K562 (cell line): ENCODE data around the gene PDIA5. TPM values are rescaled to one million over a fixed set of nuclear protein-coding genes. Genes with fewer than 3 reads are reported as not detected.
A peak's percentile ranks its signal among the peaks of the same experiment; 100 is the strongest.

ENCODE experiments used
- ATAC-seq: fragments of 200-7000 bp; cut with Tn5 transposase; 3 replicates; pipeline ENCODE4 v1.9.1; 2020; ENCODE audit warnings: moderate library complexity
- BruUV-seq: library from RNA; stranded (reverse); fragments of 400-500 nt; replicated peaks from 2 replicates; lab custom pipeline; 2021; lab: Mats Ljungman, UMichigan
- CTCF ChIA-PET: fragments of 300-600 bp; formaldehyde crosslinking; extraction: SDS; loops from one replicate; lab custom pipeline; 2021; ENCODE audit warnings: low intra/inter-chr PET ratio; lab: Yijun Ruan, JAX
- POLR2A ChIA-PET: fragments of 300-600, 350-650 bp; sonication (Branson Sonifier 250); formaldehyde crosslinking; extraction: SDS; loops from one replicate; lab custom pipeline; 2021; ENCODE audit warnings: antibody characterized with exemption, inconsistent platforms; lab: Yijun Ruan, JAX
- DNase-seq, 4 experiments: peaks; one replicate each; pipeline versions ENCODE4 v3.0.0 to v3.0.0-alpha.2; 2011 to 2018; ENCODE audit warnings: low spot score in 3 of 4, mixed read lengths in 3 of 4; ENCODE audit errors: extremely low read depth in 1 of 4
- FAIRE-seq: peaks from 2 replicates; lab custom pipeline; 2011; peaks lifted over from hg19 to GRCh38; lab: Jason Lieb, UNC
- H2AFZ ChIP-seq: 2 replicates; pipeline ENCODE4 v1.6.0; 2011; ENCODE audit warnings: low read depth, low read length, control low read depth, inconsistent platforms
- H3K27ac ChIP-seq: fragments of 200-600 bp; 3 replicates; pipeline ENCODE4 v1.8.0; 2011; ENCODE audit warnings: low read depth, mild to moderate bottlenecking, control low read depth, inconsistent platforms, low read length, moderate library complexity, mixed read lengths; ENCODE audit errors: extremely low read depth
- H3K27me3 ChIP-seq, 2 experiments: fragments of 300-600 bp in 1 of 2; 2 replicates in 1 of 2; 3 replicates in 1 of 2; pipeline versions ENCODE4 v1.6.0 to v1.8.0; 2011; ENCODE audit warnings: inconsistent platforms in 2 of 2, low read length in 2 of 2, mild to moderate bottlenecking in 1 of 2, mixed read lengths in 1 of 2, moderate library complexity in 1 of 2; ENCODE audit not compliant: control insufficient read depth in 2 of 2, insufficient read depth in 2 of 2
- H3K36me3 ChIP-seq: fragments of 300-600 bp; 3 replicates; pipeline ENCODE4 v1.8.0; 2011; ENCODE audit warnings: mild to moderate bottlenecking, low read length, inconsistent platforms; ENCODE audit not compliant: control insufficient read depth, insufficient read depth
- H3K4me1 ChIP-seq, 2 experiments: fragments of 200-600 bp in 1 of 2; replicated peaks in 1 of 2; 2 replicates in 1 of 2; 3 replicates in 1 of 2; pipeline versions ENCODE4 v1.5.1 to v1.8.0; 2011; ENCODE audit warnings: inconsistent platforms in 2 of 2, low read length in 2 of 2, mild to moderate bottlenecking in 1 of 2, mixed read lengths in 1 of 2, moderate library complexity in 1 of 2; ENCODE audit not compliant: control insufficient read depth in 2 of 2, insufficient read depth in 2 of 2
- H3K4me2 ChIP-seq: 2 replicates; pipeline ENCODE4 v1.6.1; 2011; ENCODE audit warnings: low read length, control low read depth, inconsistent platforms, mixed read lengths; ENCODE audit not compliant: insufficient read depth
- H3K4me3 ChIP-seq: fragments of 200-600 bp; sonication (generic), shearing (Covaris generic); 2 replicates; pipeline ENCODE4 v1.5.1; 2016; ENCODE audit warnings: control low read depth, inconsistent platforms
- H3K79me2 ChIP-seq: fragments of 200-600 bp; 3 replicates; pipeline ENCODE4 v1.8.0; 2011; ENCODE audit warnings: low read length, inconsistent platforms; ENCODE audit not compliant: control insufficient read depth, insufficient read depth
- H3K9ac ChIP-seq, 2 experiments: 2 replicates each; pipeline versions ENCODE4 v1.6.0 to v1.6.1; 2011; ENCODE audit warnings: low read depth in 2 of 2, low read length in 2 of 2, control low read depth in 1 of 2, inconsistent platforms in 1 of 2, mild to moderate bottlenecking in 1 of 2, mixed read lengths in 1 of 2; ENCODE audit not compliant: insufficient read depth in 1 of 2
- H3K9me1 ChIP-seq: one replicate; pipeline ENCODE4 v1.6.0; 2011; ENCODE audit warnings: inconsistent platforms, mild to moderate bottlenecking, low read length, moderate library complexity; ENCODE audit not compliant: control insufficient read depth, insufficient read depth
- H3K9me3 ChIP-seq: replicated peaks from 2 replicates; pipeline ENCODE4 v1.5.1; 2011; ENCODE audit warnings: low read depth, low read length, inconsistent platforms; ENCODE audit not compliant: control insufficient read depth, insufficient read depth
- H4K20me1 ChIP-seq: replicated peaks from 2 replicates; pipeline ENCODE4 v1.6.1; 2011; ENCODE audit warnings: low read length, inconsistent platforms, mixed read lengths; ENCODE audit not compliant: control insufficient read depth, insufficient read depth
- EHMT2 ChIP-seq: fragments of 450-650 bp; IDR thresholded peaks from 2 replicates; pipeline ENCODE4 v1.6.1; 2018; ENCODE audit warnings: antibody characterized with exemption
- ELK1 ChIP-seq: sonication (generic); formaldehyde crosslinking; IDR thresholded peaks from 2 replicates; pipeline ENCODE4 v1.8.1; 2022; ENCODE audit warnings: missing genetic modification reagents
- HDAC3 ChIP-seq: fragments of 450-650 bp; IDR thresholded peaks from 2 replicates; pipeline ENCODE4 v1.6.1; 2018; ENCODE audit warnings: borderline replicate concordance, mild to moderate bottlenecking, moderate library complexity; ENCODE audit not compliant: partially characterized antibody
- HLTF ChIP-seq: fragments of 450-650 bp; IDR thresholded peaks from 2 replicates; pipeline ENCODE4 v1.6.1; 2016
- MTA3 ChIP-seq: fragments of 450-650 bp; formaldehyde crosslinking; IDR thresholded peaks from 2 replicates; pipeline ENCODE4 v1.6.1; 2017; ENCODE audit warnings: mild to moderate bottlenecking, borderline replicate concordance
- SMC3 ChIP-seq: conservative IDR thresholded peaks from 2 replicates; pipeline ENCODE4 v1.6.1; 2011; ENCODE audit warnings: low read depth, low read length, improper control_type of control experiment; ENCODE audit not compliant: insufficient read depth
- XRCC3 ChIP-seq: fragments of 450-650 bp; IDR thresholded peaks from 2 replicates; pipeline ENCODE4 v1.6.1; 2017; ENCODE audit warnings: mild to moderate bottlenecking, moderate library complexity
- ZSCAN29 ChIP-seq: fragments of 450-650 bp; IDR thresholded peaks from 2 replicates; pipeline ENCODE4 v1.6.1; 2017
- WGBS: fragments of 100-300 bp; shearing (Covaris generic); methylation state at CpG from one replicate; pipeline ENCODE4 v1.1.6; 2016; ENCODE audit warnings: low coverage, mixed read lengths; ENCODE audit not compliant: insufficient coverage; ENCODE audit errors: missing lambda C conversion rate; 5-methylcytosine and 5-hydroxymethylcytosine counted together
- in situ Hi-C: fragments of 300-500 bp; cut with MboI; formaldehyde crosslinking; loops from 4 replicates; pipeline ENCODE4 v1.15.0; 2018; ENCODE audit warnings: inconsistent platforms, mixed read lengths
- intact Hi-C: fragments of 100-400 bp; cut with micrococcal nuclease; formaldehyde crosslinking; loops from 2 replicates; pipeline ENCODE4 v1.14.2; 2022
- polyA plus RNA-seq, 8 experiments: library from polyadenylated mRNA; depleted of rRNA in 4 of 8; stranded (reverse) in 5 of 8; unstranded in 3 of 8; fragments of >200 nt; fragmentation: Nextera tagmentation in 2 of 8; fragmentation: Illumina TruSeq in 1 of 8; extraction: Ambion mirVana in 2 of 8; extraction: Trizol in 1 of 8; gene quantifications; 2 replicates each; pipeline versions ENCODE4 v1.2.1 to v1.2.3, GENCODE V29; 2011 to 2014; ENCODE audit warnings: inconsistent platforms in 1 of 8, missing spikeins in 1 of 8
- total RNA-seq, 7 experiments: library from RNA; depleted of rRNA in 6 of 7; stranded (reverse); fragments of >200 nt in 6 of 7; fragmentation: Illumina TruSeq in 2 of 7; extraction: Trizol in 2 of 7; gene quantifications; 2 replicates each; pipeline versions ENCODE4 v1.2.1 to v1.2.3, GENCODE V29; 2011 to 2021; ENCODE audit warnings: low replicate concordance in 1 of 7
- TF ChIP-seq, protein P1 (sequence below): fragments of 450-650 bp; IDR thresholded peaks from 2 replicates; pipeline ENCODE4 v1.6.1; 2017; ENCODE audit warnings: antibody characterized with exemption, mild to moderate bottlenecking

Gene PDIA5
- total and polyA plus RNA-seq, 9 of the 15 experiments (the other 6 are each of a cell fraction or from before 2014, with no cell fraction given), result 3.4 to 31.8 (median 19.6) TPM

- Histone ChIP-seq H3K27ac (no peak overlapping the region), H3K79me2 (peaks cover 98% of the 10 kb centered on the region), H2AFZ (no peak overlapping the region), H3K9me3 (no peaks in the 10 kb centered on the region), H3K36me3 (peaks cover 10% of the 10 kb centered on the region), H3K4me2 (no peak overlapping the region), H3K4me1 (peaks cover 26 to 39% of the 10 kb centered on the region in 2 experiments), H3K9me1 (peaks cover 15% of the 10 kb centered on the region), H3K4me3 (no peak overlapping the region), H3K27me3 (no peaks in the 10 kb centered on the region), H3K9ac (peak overlapping the region in 1 of 2 experiments; percentile 26; a peak in 1 of 4 replicates), H4K20me1 (peaks cover 53% of the 10 kb centered on the region)
- 100% methylated on average over 1 of the region's 1 CpG for WGBS
- no peak for FAIRE-seq
- no peak for ATAC-seq
- POLR2A ChIA-PET, result interaction anchor here (0.6 to 2.0 kb wide), 2 partner anchors 9 to 1679 kb away, joined by 3 to 9 read pairs; no protein-coding TSS in a partner anchor
- no peak for DNase-seq
- intact Hi-C loops (no loop called here), in situ Hi-C loops (no loop called here)
- CTCF ChIA-PET, result no interaction called here
- BruUV-seq, result no TSS peak
- TF ChIP-seq SMC3, result no peak
- no peak for TF ChIP-seq MTA3
- TF ChIP-seq HDAC3, result no peak
- no peak for TF ChIP-seq XRCC3
- no peak for TF ChIP-seq ZSCAN29
- TF ChIP-seq, all 486 proteins: peak for 0
Measured at GRCh38 chr3:123072564-123072963, 5.7 kb downstream of the PDIA5 start.

GRCh38 chr3:123075359-123075758, 8.5 kb downstream of the PDIA5 start:
- Histone ChIP-seq H3K79me2 (peaks cover 96% of the 10 kb centered on the region), H3K27ac (no peak overlapping the region; the same call in 2 of the 3 replicates), H3K9me3 (no peaks in the 10 kb centered on the region), H4K20me1 (peaks cover 39% of the 10 kb centered on the region), H2AFZ (no peak overlapping the region), H3K9me1 (peaks cover 13% of the 10 kb centered on the region), H3K36me3 (peaks cover 8% of the 10 kb centered on the region; the same call in 2 of the 3 replicates), H3K4me1 (peaks cover 11 to 45% of the 10 kb centered on the region in 2 experiments), H3K9ac (peak overlapping the region in 1 of 2 experiments; percentile 45; a peak in 1 of 4 replicates), H3K27me3 (no peaks in the 10 kb centered on the region), H3K4me3 (no peak overlapping the region), H3K4me2 (0 out of 2 replicates have a peak overlapping the region, but pooled peaks have one; percentile 6)
- DNase-seq (peak in 2 of 4 experiments; percentile 37 to 45), FAIRE-seq (peak; percentile 64), ATAC-seq (peak; percentile 53)
- CTCF ChIA-PET, result no interaction called here
- in situ Hi-C loops, result no loop called here
- intact Hi-C loops, result no loop called here
- 20% methylated on average over 1 of the region's 1 CpG for WGBS
- BruUV-seq, result no TSS peak
- POLR2A ChIA-PET, result no interaction called here
- TF ChIP-seq EHMT2 (peak; percentile 77), ELK1 (CRISPR knock-in tag) (no peak), HLTF (no peak)
- TF ChIP-seq, protein P1, sequence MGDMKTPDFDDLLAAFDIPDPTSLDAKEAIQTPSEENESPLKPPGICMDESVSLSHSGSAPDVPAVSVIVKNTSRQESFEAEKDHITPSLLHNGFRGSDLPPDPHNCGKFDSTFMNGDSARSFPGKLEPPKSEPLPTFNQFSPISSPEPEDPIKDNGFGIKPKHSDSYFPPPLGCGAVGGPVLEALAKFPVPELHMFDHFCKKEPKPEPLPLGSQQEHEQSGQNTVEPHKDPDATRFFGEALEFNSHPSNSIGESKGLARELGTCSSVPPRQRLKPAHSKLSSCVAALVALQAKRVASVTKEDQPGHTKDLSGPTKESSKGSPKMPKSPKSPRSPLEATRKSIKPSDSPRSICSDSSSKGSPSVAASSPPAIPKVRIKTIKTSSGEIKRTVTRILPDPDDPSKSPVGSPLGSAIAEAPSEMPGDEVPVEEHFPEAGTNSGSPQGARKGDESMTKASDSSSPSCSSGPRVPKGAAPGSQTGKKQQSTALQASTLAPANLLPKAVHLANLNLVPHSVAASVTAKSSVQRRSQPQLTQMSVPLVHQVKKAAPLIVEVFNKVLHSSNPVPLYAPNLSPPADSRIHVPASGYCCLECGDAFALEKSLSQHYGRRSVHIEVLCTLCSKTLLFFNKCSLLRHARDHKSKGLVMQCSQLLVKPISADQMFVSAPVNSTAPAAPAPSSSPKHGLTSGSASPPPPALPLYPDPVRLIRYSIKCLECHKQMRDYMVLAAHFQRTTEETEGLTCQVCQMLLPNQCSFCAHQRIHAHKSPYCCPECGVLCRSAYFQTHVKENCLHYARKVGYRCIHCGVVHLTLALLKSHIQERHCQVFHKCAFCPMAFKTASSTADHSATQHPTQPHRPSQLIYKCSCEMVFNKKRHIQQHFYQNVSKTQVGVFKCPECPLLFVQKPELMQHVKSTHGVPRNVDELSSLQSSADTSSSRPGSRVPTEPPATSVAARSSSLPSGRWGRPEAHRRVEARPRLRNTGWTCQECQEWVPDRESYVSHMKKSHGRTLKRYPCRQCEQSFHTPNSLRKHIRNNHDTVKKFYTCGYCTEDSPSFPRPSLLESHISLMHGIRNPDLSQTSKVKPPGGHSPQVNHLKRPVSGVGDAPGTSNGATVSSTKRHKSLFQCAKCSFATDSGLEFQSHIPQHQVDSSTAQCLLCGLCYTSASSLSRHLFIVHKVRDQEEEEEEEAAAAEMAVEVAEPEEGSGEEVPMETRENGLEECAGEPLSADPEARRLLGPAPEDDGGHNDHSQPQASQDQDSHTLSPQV, result no peak
